SIG-M5 treated with dmso at 0.1 percent for 504 hours (cell line): ENCODE results near the gene TSPAN14.
A peak's percentile ranks its signal among the peaks of the same experiment; 100 is the strongest.

Source experiments
- DNase-seq: peaks from one replicate; lab custom pipeline; 2025; ENCODE audit not compliant: unreplicated experiment; lab: John Stamatoyannopoulos, UW

The TSPAN14 gene

DNA sequence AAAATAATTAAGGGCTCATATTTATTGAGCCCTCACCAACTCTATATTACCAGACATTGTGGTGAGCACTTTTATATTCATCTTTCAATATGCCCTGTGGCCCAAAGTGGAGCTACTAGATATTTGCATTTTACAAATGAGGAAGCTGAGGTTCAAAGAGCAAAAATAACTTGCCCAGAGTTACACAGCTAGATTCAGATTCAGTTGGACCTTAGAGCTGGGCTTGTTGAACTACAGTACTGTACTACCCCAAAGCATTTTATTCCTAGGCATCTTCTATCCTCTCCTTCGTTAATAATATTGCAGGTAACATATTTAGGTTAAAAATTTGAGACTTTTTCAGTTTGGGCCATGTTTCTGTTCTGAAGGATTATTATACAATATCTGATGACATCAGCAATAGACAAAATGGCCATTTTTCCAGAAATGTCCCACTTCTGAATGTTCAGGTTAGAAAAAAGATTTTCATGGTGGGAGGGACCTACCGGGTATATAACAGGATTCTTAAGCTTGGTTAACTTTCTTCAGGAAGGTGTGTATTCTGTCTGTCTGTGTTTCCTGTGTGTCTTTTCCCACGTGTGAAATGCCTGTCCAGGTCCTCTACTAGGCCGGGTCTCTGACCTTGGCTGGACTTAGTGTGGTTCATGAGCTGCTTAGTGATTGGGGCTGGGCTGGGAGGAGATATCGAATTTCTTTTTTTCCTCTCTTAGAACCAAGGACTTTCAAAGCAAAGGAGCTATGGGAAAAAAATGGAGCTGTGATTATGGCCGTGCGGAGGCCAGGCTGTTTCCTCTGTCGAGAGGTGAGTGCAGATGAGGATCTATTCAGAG, 32.2 kb upstream of the TSPAN14 start:
- DNase-seq, result peak; percentile 31

DNA sequence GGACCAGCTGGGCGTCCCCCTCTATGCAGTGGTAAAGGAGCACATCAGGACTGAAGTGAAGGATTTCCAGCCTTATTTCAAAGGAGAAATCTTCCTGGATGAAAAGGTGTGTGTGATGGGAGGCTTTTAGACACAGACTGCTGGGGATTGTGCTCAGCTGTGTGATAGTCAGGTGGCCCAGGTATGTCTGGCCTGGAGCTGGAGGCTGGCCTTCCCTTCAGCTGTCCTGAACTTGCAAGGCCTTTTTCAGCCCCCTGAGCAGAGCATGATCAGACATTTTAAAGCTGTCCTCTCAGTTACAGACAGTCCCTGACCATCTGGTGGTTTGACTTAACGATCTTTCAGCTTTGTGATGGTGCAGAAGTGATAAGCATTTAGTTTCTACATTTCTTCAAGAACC, 28.2 kb upstream of the TSPAN14 start:
- no peak for DNase-seq

GRCh38 chr10:80427541-80427940, 26.6 kb upstream of the TSPAN14 start:
- DNase-seq, result no peak

DNA sequence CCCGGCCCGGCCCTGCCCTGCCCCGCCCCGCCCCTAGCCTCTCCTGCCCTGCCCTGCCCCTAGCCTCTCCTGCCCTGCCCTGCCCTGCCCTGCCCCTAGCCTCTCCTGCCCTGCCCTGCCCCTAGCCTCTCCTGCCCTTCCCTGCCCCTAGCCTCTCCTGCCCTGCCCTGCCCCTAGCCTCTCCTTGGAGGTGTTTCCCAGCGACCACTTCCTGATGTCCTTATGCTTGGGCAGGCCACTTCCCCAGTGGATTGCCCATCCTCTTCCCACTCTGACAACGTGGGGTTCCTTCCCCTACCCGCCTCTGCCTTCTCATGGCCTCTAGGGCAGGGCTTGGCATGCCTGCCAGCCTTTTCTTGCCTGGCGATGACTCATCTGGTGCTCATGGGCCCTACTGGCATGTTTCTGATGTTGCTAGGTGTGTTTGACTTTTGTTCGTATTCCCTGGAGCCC, 24.6 kb upstream of the TSPAN14 start:
- peak; percentile 18 for DNase-seq

DNA sequence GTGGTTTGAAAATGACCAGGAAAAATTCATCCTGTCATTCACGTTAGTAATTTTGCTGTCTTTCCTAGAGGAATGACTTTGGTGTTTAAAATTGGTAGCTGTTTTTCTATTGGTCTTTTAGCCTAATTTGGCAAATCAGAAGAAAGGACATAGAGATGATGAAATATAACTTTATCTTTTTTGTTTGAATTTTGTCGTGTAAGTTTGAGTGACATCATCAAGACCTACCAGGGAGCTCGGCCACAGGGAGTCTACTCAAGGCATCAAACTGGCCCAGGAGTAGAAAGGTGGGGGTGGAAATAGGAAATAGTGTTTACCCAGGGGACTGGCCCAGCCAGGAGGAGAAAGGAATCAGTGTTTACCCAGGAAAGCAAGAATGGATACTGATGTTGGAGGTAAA, 21.0 kb upstream of the TSPAN14 start:
- DNase-seq, result no peak

- no peak for DNase-seq
Measured at GRCh38 chr10:80436446-80437098, 17.5 kb upstream of the TSPAN14 start.

DNA sequence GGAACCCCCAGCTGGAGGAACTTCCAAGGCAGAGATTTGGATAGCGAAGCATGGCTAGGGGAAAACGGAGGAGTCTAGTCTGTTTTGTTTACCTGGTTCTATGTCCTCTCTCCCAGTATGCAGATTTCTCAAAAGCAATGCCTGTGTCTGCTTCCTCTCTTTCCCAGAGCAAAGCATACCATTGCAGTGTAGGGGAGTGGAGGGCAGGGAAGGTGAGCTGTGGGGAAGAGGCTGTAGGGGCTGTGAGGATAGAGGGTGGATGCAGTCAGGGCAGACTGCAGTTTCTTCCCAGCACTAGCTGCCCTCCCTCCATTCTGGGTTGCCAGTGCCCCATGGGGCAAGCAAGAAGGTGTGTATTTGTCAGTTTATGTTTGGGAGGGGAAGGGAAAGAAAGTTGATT, 16.9 kb upstream of the TSPAN14 start:
- no peak for DNase-seq

GRCh38 chr10:80441831-80442230, 12.3 kb upstream of the TSPAN14 start:
- no peak for DNase-seq

- DNase-seq, result no peak
Measured at GRCh38 chr10:80442879-80443278, 11.2 kb upstream of the TSPAN14 start.

- peak; percentile 35 for DNase-seq
Measured at GRCh38 chr10:80443531-80443974, 10.6 kb upstream of the TSPAN14 start.

DNA sequence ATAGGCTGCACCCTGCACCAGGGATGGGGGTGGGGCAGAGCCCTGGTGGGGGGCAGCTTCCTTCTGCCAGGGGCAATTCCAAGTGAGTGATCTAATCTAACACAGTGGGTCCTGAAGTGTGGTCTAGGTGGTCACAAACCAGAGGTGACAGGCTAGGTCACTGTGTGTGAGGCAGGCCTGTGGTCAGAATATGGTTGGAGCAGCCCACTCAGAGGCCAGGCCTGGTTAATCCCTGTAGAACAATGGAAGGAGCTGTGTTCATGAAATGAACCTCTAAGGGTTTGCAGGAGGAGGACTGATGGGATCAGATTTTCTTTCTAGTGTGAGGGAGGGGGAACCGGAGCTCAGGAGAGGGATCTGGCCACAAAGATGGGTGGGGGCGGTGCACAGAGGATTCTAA, 10.0 kb upstream of the TSPAN14 start:
- no peak for DNase-seq

- peak; percentile 78 for DNase-seq
Measured at GRCh38 chr10:80444646-80445319, 9.3 kb upstream of the TSPAN14 start.

GRCh38 chr10:80447436-80448190, 6.5 kb upstream of the TSPAN14 start:
- DNase-seq, result no peak

DNA sequence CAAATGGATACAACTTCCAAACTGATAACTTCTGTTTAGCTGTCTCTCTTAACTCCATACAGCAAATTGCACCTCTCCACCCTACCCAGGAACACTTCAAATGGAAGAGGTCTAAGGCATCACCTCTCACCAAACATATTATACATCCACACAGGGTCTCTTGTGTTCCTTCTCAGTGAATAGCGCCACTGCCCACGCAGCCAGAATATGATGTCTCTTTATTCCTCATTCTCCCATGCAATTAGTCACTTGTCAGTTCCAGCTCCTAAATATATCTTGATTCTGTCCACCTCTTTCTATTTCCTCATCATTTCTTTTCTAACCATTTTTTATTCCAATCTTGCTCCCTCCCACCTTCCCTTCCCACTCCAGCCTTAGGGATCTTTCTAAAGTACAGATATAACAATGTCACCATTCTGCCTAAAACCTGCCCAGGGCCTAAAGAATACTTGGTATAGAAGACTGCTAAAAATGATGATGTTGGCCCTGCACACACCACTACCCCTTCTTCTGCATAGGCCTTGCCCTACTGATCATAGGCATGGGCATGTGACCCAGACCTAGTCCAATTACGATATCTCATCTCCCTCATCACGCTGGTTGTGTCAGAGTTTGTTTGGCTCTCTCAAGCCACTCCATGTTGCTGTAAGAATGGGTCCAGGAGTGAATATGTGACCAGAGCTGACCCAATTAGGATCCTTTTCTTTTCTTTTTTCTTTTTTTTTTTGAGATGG, 5.7 kb upstream of the TSPAN14 start:
- DNase-seq, result no peak

- no peak for DNase-seq
Measured at GRCh38 chr10:80449520-80449919, 4.6 kb upstream of the TSPAN14 start.

DNA sequence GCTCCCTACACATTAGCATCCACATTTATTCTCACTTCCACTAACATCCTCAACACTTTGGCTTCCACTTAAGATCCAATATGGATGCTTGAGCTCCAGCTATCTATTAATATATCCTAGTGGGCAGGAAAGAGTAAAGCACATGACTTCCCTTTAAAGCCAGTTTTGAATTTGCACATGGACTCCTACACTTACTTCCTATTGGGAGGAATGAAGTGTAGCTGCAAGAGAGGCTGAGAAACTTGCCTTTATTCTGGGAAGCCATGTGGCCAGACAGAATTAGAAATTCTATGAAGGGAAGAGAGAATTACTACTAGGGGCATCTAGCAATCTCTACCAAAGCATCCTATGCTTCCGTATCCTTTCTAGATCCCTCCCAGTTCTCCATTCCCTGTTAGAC, 3.0 kb upstream of the TSPAN14 start:
- DNase-seq, result no peak

GRCh38 chr10:80452069-80452468, 2.0 kb upstream of the TSPAN14 start:
- DNase-seq, result no peak

GRCh38 chr10:80452640-80453039, 1.5 kb upstream of the TSPAN14 start:
- DNase-seq, result no peak

DNA sequence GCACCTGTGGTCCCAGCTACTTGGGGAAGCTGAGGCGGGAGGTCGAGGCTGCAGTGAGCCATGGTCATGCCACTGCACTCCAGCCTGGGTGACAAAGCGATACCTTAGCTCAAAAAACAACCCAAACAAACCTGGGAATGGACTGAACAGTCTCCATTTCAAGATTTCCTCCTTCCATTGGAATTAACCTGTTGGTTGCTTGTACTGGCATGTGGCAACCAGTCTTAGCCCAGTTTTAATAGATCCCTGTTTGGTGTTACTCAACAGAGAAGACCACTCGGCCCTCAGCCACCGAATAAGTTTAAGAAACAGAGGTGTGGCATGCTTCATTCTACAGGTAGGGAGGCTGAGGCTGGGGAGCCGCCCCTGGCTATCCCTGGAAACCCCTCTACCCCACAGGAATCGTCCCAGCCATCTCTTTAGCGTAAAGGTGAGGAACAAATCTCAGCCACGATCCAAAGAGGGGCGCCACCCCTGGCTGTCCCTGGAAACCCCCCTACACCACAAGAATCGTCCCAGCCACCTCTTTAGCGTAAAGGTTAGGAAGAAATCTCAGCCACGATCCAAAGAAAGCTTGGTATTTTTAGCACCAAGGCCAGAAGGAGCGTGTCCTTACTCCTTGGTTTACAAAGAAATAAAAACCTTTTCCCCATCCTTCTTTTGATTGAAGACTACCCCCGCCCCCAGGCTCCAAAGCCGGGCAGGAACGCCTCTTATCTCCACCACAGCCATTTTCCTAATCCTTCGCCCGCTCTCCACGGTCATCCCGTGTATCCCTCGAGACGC, 861 bp upstream of the TSPAN14 start:
- DNase-seq, result no peak
